Measurements from ENCODE around the gene DMWD. TPM values are rescaled to one million over a fixed set of nuclear protein-coding genes. Genes with fewer than 3 reads are reported as not detected.

The DMWD gene
- total and polyA plus RNA-seq, 2 of the 13 experiments (the other 11 are each of a cell fraction or from before 2014, with no cell fraction given) = 10.3 to 14.9 TPM

DNA sequence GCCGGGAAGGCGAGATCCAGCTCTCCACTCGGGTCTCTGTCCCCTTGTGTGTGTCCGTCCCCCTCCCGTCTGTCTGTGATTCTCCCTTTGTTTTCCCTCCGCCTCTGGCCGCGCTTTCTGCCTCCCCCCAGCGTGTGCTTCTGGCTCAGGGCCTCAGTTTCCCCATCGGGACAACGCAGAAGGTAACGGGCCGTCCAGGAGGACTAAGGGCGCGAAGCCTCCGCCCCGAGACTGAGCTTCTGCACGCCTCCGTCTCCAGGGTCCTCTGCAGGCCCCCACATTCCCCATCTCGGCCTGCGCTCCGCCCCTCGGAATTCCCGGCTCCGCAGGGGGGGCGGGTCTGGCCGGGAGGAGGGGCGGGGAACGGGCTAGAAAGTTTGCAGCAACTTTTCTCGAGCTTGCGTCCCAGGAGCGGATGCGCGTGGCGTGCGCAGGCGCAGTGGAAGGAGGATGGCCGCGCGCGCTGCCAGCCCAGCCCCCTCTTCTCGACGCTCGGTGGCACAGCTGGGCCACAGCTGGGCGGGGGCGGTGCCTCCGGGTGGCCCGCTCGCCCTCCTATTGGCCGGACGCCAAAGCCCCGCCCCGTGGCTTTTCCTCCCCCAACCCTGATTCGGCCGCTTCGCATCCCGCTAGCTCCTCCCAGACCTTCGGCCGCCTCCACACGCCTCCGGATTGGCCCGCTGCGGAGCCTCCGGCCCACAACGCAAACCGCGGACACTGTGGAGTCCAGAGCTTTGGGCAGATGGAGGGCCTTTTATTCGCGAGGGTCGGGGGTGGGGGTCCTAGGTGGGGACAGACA is 23.5 kb downstream of the DMWD start, which contains the start of gene SIX5 (continued):
- TF ChIP-seq, protein P1, sequence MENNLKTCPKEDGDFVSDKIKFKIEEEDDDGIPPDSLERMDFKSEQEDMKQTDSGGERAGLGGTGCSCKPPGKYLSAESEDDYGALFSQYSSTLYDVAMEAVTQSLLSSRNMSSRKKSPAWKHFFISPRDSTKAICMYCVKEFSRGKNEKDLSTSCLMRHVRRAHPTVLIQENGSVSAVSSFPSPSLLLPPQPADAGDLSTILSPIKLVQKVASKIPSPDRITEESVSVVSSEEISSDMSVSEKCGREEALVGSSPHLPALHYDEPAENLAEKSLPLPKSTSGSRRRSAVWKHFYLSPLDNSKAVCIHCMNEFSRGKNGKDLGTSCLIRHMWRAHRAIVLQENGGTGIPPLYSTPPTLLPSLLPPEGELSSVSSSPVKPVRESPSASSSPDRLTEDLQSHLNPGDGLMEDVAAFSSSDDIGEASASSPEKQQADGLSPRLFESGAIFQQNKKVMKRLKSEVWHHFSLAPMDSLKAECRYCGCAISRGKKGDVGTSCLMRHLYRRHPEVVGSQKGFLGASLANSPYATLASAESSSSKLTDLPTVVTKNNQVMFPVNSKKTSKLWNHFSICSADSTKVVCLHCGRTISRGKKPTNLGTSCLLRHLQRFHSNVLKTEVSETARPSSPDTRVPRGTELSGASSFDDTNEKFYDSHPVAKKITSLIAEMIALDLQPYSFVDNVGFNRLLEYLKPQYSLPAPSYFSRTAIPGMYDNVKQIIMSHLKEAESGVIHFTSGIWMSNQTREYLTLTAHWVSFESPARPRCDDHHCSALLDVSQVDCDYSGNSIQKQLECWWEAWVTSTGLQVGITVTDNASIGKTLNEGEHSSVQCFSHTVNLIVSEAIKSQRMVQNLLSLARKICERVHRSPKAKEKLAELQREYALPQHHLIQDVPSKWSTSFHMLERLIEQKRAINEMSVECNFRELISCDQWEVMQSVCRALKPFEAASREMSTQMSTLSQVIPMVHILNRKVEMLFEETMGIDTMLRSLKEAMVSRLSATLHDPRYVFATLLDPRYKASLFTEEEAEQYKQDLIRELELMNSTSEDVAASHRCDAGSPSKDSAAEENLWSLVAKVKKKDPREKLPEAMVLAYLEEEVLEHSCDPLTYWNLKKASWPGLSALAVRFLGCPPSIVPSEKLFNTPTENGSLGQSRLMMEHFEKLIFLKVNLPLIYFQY (CRISPR knock-in tag; IDR thresholded peaks at IDR 0.05; ENCODE audit: borderline replicate concordance) = no peak; the same call in 1 of the 2 replicates
- peak; percentile 90 for TF ChIP-seq TAF1 (CRISPR knock-in tag; IDR thresholded peaks at IDR 0.05)
- TF ChIP-seq BRCA1 (CRISPR knock-in tag; IDR thresholded peaks at IDR 0.05) = 0 out of 2 replicates have a peak, but pooled peaks have one; percentile 40
- TF ChIP-seq, protein P2, sequence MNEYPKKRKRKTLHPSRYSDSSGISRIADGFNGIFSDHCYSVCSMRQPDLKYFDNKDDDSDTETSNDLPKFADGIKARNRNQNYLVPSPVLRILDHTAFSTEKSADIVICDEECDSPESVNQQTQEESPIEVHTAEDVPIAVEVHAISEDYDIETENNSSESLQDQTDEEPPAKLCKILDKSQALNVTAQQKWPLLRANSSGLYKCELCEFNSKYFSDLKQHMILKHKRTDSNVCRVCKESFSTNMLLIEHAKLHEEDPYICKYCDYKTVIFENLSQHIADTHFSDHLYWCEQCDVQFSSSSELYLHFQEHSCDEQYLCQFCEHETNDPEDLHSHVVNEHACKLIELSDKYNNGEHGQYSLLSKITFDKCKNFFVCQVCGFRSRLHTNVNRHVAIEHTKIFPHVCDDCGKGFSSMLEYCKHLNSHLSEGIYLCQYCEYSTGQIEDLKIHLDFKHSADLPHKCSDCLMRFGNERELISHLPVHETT (CRISPR knock-in tag; conservative IDR thresholded peaks at IDR 0.05) = no peak; the same call in 1 of the 2 replicates
- no peak for TF ChIP-seq ZNF180 (CRISPR knock-in tag; IDR thresholded peaks at IDR 0.05; ENCODE audit: borderline replicate concordance, low read depth)
- no peak for TF ChIP-seq MXD4 (CRISPR knock-in tag; IDR thresholded peaks at IDR 0.05)
- TF ChIP-seq, protein P3, sequence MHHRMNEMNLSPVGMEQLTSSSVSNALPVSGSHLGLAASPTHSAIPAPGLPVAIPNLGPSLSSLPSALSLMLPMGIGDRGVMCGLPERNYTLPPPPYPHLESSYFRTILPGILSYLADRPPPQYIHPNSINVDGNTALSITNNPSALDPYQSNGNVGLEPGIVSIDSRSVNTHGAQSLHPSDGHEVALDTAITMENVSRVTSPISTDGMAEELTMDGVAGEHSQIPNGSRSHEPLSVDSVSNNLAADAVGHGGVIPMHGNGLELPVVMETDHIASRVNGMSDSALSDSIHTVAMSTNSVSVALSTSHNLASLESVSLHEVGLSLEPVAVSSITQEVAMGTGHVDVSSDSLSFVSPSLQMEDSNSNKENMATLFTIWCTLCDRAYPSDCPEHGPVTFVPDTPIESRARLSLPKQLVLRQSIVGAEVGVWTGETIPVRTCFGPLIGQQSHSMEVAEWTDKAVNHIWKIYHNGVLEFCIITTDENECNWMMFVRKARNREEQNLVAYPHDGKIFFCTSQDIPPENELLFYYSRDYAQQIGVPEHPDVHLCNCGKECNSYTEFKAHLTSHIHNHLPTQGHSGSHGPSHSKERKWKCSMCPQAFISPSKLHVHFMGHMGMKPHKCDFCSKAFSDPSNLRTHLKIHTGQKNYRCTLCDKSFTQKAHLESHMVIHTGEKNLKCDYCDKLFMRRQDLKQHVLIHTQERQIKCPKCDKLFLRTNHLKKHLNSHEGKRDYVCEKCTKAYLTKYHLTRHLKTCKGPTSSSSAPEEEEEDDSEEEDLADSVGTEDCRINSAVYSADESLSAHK (CRISPR knock-in tag; IDR thresholded peaks at IDR 0.05; ENCODE audit: borderline replicate concordance) = no peak
- TF ChIP-seq ZBTB38 (CRISPR knock-in tag; IDR thresholded peaks at IDR 0.05) = peak; percentile 44; the same call in 1 of the 2 replicates
- no peak for TF ChIP-seq SCMH1 (CRISPR knock-in tag; IDR thresholded peaks at IDR 0.05; ENCODE audit: borderline replicate concordance)
- TF ChIP-seq CHCHD3 (CRISPR knock-in tag; IDR thresholded peaks at IDR 0.05) = no peak
- TF ChIP-seq, protein P4, sequence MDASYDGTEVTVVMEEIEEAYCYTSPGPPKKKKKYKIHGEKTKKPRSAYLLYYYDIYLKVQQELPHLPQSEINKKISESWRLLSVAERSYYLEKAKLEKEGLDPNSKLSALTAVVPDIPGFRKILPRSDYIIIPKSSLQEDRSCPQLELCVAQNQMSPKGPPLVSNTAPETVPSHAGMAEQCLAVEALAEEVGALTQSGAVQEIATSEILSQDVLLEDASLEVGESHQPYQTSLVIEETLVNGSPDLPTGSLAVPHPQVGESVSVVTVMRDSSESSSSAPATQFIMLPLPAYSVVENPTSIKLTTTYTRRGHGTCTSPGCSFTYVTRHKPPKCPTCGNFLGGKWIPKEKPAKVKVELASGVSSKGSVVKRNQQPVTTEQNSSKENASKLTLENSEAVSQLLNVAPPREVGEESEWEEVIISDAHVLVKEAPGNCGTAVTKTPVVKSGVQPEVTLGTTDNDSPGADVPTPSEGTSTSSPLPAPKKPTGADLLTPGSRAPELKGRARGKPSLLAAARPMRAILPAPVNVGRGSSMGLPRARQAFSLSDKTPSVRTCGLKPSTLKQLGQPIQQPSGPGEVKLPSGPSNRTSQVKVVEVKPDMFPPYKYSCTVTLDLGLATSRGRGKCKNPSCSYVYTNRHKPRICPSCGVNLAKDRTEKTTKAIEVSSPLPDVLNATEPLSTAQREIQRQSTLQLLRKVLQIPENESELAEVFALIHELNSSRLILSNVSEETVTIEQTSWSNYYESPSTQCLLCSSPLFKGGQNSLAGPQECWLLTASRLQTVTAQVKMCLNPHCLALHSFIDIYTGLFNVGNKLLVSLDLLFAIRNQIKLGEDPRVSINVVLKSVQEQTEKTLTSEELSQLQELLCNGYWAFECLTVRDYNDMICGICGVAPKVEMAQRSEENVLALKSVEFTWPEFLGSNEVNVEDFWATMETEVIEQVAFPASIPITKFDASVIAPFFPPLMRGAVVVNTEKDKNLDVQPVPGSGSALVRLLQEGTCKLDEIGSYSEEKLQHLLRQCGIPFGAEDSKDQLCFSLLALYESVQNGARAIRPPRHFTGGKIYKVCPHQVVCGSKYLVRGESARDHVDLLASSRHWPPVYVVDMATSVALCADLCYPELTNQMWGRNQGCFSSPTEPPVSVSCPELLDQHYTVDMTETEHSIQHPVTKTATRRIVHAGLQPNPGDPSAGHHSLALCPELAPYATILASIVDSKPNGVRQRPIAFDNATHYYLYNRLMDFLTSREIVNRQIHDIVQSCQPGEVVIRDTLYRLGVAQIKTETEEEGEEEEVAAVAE (CRISPR knock-in tag; IDR thresholded peaks at IDR 0.05; ENCODE audit: borderline replicate concordance) = peak; percentile 73; the same call in 1 of the 2 replicates
- TF ChIP-seq, protein P5, sequence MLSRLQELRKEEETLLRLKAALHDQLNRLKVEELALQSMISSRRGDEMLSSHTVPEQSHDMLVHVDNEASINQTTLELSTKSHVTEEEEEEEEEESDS (CRISPR knock-in tag; IDR thresholded peaks at IDR 0.05; ENCODE audit: borderline replicate concordance) = no peak
- TF ChIP-seq IKZF1 (IDR thresholded peaks at IDR 0.05) = no peak
